Endothelial cell of umbilical vein (primary cell): ENCODE measurements around the gene LCE2A.

ENCODE experiments used
- EZH2 ChIP-seq: IDR thresholded peaks from 2 replicates; pipeline ENCODE4 v1.6.1; 2012; ENCODE audit warnings: borderline replicate concordance, low read depth, mild to moderate bottlenecking, moderate library complexity, low read length, inconsistent platforms; ENCODE audit not compliant: severe bottlenecking
- FOS ChIP-seq: IDR thresholded peaks from 2 replicates; pipeline ENCODE4 v1.6.1; 2011; ENCODE audit warnings: mild to moderate bottlenecking, low read length, moderate library complexity, borderline replicate concordance; ENCODE audit not compliant: insufficient read depth
- GATA2 ChIP-seq: IDR thresholded peaks from 2 replicates; pipeline ENCODE4 v1.7.0; 2011; ENCODE audit warnings: low read depth, mild to moderate bottlenecking, moderate library complexity, mixed read lengths, low read length; ENCODE audit not compliant: insufficient read length, insufficient read depth
- JUN ChIP-seq: IDR thresholded peaks from 2 replicates; pipeline ENCODE4 v1.6.1; 2011; ENCODE audit warnings: borderline replicate concordance, low read depth; ENCODE audit not compliant: insufficient read length, insufficient read depth
- MYC ChIP-seq: IDR thresholded peaks from one replicate; pipeline ENCODE4 v1.6.1; 2011; ENCODE audit warnings: mild to moderate bottlenecking, low read depth, low read length
- POLR2A ChIP-seq: IDR thresholded peaks from 2 replicates; pipeline ENCODE4 v1.6.1; 2012; ENCODE audit warnings: low read depth, mild to moderate bottlenecking, control low read depth, low read length
- POLR2AphosphoS5 ChIP-seq: IDR thresholded peaks from 2 replicates; pipeline ENCODE4 v1.6.1; 2012; ENCODE audit warnings: low read depth, mild to moderate bottlenecking, control low read depth, low read length, moderate library complexity; ENCODE audit not compliant: insufficient read depth
- TF ChIP-seq, protein P1 (sequence below), 2 donors: IDR thresholded peaks; 1 replicate in 1 of 2; 2 replicates in 1 of 2; pipeline ENCODE4 v1.5.1; 2011; ENCODE audit warnings: low read length in 2 of 2, mild to moderate bottlenecking in 2 of 2, moderate library complexity in 2 of 2, control low read depth in 1 of 2, inconsistent platforms in 1 of 2, low read depth in 1 of 2; ENCODE audit not compliant: insufficient read depth in 1 of 2; ENCODE audit errors: extremely low read depth in 1 of 2
- TF ChIP-seq, protein P2 (sequence below): IDR thresholded peaks from 2 replicates; pipeline ENCODE4 v1.6.1; 2011; ENCODE audit not compliant: insufficient read depth, insufficient read length

DNA sequence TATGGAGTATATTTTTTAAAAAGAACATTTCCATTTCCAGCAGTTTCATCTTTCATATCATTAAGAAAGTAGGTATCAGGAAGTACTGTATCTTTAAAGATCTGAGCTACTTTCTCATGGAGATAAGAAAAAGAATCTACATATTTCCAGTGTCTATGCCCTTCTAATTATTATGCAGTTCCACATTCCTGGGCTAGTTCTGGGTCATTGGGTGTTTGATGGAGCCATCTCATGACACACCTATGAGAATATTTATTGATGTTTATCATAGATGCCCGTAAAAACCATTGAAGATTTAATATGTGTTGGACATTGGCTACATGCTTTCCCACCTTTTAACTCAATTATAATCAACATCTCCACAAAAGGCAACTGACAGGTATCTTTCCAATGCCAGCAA lies 30.8 kb downstream of the LCE2A start:
- TF ChIP-seq, protein P1, sequence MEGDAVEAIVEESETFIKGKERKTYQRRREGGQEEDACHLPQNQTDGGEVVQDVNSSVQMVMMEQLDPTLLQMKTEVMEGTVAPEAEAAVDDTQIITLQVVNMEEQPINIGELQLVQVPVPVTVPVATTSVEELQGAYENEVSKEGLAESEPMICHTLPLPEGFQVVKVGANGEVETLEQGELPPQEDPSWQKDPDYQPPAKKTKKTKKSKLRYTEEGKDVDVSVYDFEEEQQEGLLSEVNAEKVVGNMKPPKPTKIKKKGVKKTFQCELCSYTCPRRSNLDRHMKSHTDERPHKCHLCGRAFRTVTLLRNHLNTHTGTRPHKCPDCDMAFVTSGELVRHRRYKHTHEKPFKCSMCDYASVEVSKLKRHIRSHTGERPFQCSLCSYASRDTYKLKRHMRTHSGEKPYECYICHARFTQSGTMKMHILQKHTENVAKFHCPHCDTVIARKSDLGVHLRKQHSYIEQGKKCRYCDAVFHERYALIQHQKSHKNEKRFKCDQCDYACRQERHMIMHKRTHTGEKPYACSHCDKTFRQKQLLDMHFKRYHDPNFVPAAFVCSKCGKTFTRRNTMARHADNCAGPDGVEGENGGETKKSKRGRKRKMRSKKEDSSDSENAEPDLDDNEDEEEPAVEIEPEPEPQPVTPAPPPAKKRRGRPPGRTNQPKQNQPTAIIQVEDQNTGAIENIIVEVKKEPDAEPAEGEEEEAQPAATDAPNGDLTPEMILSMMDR (IDR thresholded peaks at IDR 0.05; ENCODE audit: extremely low read depth in 1 of 2, insufficient read depth in 1 of 2, low read depth in 1 of 2, low read length in 2 of 2): no peak
- TF ChIP-seq POLR2AphosphoS5: no peak
- TF ChIP-seq, protein P2, sequence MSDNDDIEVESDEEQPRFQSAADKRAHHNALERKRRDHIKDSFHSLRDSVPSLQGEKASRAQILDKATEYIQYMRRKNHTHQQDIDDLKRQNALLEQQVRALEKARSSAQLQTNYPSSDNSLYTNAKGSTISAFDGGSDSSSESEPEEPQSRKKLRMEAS: no peak
- TF ChIP-seq POLR2A: no peak
- no peak for TF ChIP-seq MYC
- no peak for TF ChIP-seq EZH2
- TF ChIP-seq GATA2: no peak
- no peak for TF ChIP-seq FOS
- TF ChIP-seq JUN: no peak
